GM12873 (cell line): ENCODE measurements around the gene SLC6A3.

Source experiments
- TF ChIP-seq, protein P1 (sequence below): IDR thresholded peaks from 2 replicates; pipeline ENCODE4 v1.5.1; 2012; ENCODE audit warnings: low read depth, mild to moderate bottlenecking, moderate library complexity, low read length, control low read depth; ENCODE audit not compliant: insufficient read depth; ENCODE audit errors: missing control alignments

Gene SLC6A3

DNA sequence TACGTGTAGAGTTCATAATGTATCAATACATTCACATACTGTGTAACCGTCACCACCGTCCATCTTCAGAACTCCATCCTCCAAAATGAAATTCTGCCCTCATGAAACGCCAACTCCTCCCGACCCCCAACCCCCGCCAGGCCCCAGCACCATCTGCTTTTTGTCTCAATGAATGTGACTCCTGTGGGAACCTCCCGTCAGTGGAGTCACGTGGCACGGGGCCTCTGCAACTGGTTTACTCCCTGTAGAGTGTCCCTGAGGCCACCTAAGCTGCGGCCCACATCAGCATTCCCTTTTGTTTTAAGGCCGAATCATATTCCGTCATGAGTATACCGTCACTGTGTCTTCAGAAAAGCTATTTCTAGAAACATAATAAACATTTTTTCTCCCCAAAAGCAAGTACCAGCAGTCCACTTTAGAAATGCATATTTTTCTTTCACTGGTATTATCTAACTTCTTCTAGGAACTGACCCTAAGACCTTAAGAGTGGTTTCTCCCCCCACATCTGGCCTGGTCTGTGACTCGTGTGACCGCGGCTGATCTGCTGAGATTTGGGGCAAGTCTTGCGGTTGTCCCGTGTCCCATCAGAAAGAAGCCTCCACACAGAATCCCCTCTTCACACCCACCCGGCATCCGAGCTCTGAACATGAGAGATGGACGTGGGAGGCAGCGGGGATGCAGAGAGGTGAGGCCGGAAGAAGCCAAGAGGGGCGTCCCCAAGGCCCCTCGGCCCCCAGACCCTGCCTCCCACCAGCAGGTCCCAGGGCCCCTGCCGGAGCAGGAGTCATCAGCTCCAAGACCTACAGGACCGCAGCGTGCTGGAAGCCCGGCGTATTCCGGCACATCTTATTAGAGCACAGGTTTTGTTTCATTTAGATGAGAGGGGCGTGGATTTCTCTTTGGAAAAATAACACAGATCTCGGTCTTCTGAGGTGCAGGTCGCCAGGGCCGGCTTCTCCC, 38.3 kb downstream of the SLC6A3 start:
- TF ChIP-seq, protein P1, sequence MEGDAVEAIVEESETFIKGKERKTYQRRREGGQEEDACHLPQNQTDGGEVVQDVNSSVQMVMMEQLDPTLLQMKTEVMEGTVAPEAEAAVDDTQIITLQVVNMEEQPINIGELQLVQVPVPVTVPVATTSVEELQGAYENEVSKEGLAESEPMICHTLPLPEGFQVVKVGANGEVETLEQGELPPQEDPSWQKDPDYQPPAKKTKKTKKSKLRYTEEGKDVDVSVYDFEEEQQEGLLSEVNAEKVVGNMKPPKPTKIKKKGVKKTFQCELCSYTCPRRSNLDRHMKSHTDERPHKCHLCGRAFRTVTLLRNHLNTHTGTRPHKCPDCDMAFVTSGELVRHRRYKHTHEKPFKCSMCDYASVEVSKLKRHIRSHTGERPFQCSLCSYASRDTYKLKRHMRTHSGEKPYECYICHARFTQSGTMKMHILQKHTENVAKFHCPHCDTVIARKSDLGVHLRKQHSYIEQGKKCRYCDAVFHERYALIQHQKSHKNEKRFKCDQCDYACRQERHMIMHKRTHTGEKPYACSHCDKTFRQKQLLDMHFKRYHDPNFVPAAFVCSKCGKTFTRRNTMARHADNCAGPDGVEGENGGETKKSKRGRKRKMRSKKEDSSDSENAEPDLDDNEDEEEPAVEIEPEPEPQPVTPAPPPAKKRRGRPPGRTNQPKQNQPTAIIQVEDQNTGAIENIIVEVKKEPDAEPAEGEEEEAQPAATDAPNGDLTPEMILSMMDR = no peak

DNA sequence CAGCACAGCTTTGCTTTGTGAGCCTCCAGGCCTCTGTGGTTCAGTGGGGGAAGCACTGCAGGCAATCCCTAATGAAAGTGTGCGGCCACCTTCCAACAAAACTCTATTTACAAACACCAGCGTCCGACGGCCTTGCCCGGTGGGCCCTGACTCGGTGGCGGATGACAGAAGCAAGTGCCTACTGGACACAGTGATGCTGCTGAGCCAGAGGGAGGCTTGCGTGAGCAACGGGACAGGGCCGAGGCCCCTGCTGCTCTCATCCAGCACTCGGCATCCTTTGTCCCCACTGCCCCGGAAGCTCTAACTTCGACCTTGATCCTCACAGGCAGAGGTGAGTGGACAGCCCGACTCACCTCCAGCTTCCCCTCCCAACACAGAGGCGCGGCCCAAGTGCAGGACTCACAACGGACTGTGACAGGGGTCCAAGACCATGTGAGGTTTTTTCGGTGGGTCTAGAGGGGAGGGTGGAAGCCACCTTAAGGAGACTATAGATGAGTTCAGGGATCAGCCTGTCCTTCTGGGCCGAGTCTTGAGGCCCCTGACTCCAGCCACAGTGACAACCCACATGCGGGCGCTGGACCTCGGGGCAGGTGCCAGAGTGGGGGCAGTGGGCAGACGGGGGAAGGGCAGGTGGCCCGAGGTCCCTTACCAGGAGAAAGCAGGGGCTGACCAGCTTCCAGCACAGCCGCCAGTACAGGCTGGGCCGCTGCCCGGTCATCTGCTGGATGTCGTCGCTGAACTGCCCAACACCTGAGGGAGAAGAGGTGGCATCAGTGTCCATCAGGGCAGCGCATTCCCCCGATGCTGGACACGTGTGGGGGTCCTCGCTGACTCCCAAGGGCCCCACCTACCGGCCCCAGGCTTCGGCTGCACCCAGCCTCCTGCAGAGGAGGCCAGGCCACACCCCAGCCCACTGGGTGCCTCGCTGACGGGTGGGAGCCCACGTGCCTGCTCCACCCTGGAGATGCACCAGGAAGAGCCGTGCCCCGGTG, 39.4 kb downstream of the SLC6A3 start:
- TF ChIP-seq, protein P1 = no peak

DNA sequence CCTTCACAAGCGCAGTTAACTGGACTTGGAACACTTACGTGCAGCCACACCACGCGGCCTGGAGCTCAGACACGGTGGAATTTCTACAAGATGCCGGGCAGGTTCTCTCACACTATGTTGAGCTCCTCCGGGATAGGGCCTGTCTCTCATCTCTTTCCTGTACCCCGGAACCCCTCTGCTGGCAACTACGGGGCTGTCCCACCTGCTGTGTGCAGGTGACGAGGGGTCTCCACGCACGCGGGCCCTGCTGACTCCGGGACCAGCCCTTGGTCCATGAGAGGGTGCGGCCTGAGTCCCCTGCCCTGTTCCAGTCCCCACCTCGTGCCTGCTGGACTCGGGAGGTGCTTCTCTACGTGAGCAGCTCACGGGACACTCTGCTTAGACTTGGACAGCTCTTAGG, 40.1 kb downstream of the SLC6A3 start:
- TF ChIP-seq, protein P1 = no peak

DNA sequence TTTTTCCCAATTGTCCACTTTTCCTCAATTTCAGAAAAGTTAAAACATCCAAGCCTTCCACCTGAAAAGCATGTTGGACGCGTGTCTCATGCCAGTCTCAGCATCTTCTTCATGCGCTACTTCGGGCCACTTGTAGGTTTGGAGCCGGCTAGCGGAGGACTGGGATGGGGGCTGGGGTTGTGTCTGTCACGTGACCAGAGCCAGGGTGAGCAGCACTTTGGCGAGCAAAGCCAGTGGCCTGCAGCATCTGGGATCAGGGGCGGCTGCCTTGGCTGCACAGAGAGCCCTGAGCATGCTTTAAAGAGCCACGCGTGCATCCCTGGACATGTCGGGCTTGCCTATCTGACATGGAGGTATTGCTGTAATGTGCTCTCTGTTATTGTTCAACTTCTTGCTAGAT, 41.2 kb downstream of the SLC6A3 start:
- TF ChIP-seq, protein P1 = no peak

DNA sequence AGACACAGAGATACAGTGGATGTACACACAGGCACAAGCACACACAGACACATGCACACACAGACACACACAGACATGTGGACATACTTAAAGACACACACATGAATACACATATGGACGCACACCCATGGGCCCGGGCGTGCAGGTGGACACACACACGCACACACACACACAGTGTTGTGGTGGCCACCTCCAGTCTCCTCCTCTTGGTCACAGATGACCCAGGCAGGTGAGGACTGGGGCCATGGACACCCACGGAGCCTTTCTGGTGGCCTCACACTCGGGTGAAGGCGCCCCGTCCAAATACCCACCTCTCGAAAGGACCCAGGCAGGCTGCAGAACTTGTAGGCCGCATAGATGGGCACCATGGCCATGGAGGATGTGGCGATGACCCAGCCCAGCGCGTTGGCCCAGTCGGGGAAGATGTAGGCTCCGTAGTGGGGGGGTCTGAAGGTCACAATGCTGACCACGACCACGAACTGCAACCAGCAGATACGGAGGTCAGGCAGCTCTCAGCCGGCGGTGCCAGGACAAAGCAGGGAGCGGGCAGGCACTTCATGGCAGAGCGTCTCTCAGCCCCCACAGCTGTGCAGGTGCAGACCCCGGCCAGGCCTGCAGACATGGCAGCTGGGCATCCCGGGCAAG, 42.5 kb downstream of the SLC6A3 start:
- TF ChIP-seq, protein P1 = no peak

DNA sequence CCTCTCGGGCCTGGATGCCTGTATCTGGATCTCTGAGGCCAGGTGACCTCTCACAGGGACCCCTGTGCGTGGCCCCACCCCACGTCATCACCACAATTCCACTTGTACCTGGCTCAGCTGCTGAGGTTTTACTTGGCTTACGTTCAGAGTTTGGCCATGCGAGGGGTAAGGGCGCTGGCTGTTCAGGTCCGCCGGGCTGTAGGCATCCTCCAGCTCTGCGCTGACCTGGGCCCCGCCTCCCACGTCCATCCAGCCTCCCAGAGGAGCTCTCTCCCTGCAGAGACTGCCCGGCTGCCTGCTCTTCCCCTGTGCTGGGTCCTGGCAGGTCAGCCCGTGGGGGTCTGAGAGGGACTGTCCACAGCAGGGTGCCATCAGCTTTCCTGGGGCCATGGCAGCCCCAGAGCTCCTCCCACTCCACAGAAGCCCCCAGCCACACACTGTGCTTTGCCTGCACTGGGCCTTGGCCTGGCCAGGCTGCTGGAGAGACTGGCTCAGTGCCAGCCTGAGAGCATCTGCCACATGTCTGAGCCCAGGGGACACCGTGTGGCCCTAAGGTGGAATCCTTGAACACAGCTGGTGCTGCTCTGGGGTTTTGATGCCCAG, 43.6 kb downstream of the SLC6A3 start:
- TF ChIP-seq, protein P1 = no peak
